ENCODE measurements around the gene APBA2.

GRCh38 chr15:29103824-29104565 lies 218.2 kb downstream of the APBA2 start:
- TF ChIP-seq, protein P1, sequence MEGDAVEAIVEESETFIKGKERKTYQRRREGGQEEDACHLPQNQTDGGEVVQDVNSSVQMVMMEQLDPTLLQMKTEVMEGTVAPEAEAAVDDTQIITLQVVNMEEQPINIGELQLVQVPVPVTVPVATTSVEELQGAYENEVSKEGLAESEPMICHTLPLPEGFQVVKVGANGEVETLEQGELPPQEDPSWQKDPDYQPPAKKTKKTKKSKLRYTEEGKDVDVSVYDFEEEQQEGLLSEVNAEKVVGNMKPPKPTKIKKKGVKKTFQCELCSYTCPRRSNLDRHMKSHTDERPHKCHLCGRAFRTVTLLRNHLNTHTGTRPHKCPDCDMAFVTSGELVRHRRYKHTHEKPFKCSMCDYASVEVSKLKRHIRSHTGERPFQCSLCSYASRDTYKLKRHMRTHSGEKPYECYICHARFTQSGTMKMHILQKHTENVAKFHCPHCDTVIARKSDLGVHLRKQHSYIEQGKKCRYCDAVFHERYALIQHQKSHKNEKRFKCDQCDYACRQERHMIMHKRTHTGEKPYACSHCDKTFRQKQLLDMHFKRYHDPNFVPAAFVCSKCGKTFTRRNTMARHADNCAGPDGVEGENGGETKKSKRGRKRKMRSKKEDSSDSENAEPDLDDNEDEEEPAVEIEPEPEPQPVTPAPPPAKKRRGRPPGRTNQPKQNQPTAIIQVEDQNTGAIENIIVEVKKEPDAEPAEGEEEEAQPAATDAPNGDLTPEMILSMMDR (tag by site-specific recombination; IDR thresholded peaks at IDR 0.05) = peak; percentile 66
- TF ChIP-seq ZNF155 (tag by site-specific recombination; IDR thresholded peaks at IDR 0.05) = no peak
- TF ChIP-seq ZNF223 (tag by site-specific recombination; IDR thresholded peaks at IDR 0.05) = no peak
- TF ChIP-seq ZNF10 (tag by site-specific recombination; IDR thresholded peaks at IDR 0.05) = no peak
- no peak for TF ChIP-seq ZNF133 (tag by site-specific recombination; IDR thresholded peaks at IDR 0.05)
- TF ChIP-seq KLF10 (tag by site-specific recombination; IDR thresholded peaks at IDR 0.05) = no peak
- TF ChIP-seq, protein P2, sequence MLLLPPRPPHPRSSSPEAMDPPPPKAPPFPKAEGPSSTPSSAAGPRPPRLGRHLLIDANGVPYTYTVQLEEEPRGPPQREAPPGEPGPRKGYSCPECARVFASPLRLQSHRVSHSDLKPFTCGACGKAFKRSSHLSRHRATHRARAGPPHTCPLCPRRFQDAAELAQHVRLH (tag by site-specific recombination; IDR thresholded peaks at IDR 0.05) = no peak
- no peak for TF ChIP-seq ZNF174 (tag by site-specific recombination; IDR thresholded peaks at IDR 0.05)
- TF ChIP-seq KLF9 (tag by site-specific recombination; IDR thresholded peaks at IDR 0.05; ENCODE audit: low read depth) = no peak
- TF ChIP-seq MEIS1 (CRISPR knock-in tag; IDR thresholded peaks at IDR 0.05; ENCODE audit: borderline replicate concordance) = no peak
